OCI-LY1 (cell line): ENCODE measurements around the gene PHLDB3.

Source experiments
- H2AFZ ChIP-seq: fragments of 200-600 bp; sonication (generic), shearing (Covaris generic); 2 replicates; pipeline ENCODE4 v1.6.0; 2014; ENCODE audit warnings: antibody characterized with exemption, mild to moderate bottlenecking, low read length
- H3F3A ChIP-seq: fragments of 200-600 bp; sonication (generic), shearing (Covaris generic); 2 replicates; pipeline ENCODE4 v1.6.0; 2014; ENCODE audit warnings: mild to moderate bottlenecking, antibody characterized with exemption, low read length, moderate library complexity; ENCODE audit not compliant: insufficient read depth
- H3K27ac ChIP-seq: fragments of 200-600 bp; sonication (generic); 2 replicates; pipeline ENCODE4 v1.5.1; 2014; ENCODE audit warnings: low read length, mixed run types, mild to moderate bottlenecking, low read depth; ENCODE audit not compliant: poor library complexity, severe bottlenecking
- H3K27me3 ChIP-seq: fragments of 200-600 bp; sonication (generic); 2 replicates; pipeline ENCODE4 v1.6.0; 2014; ENCODE audit warnings: antibody characterized with exemption, mild to moderate bottlenecking, low read length, moderate library complexity; ENCODE audit not compliant: insufficient read depth
- H3K36me3 ChIP-seq: fragments of 200-600 bp; sonication (generic); 2 replicates; pipeline ENCODE4 v1.6.1; 2014; ENCODE audit warnings: mild to moderate bottlenecking, antibody characterized with exemption, low read length, moderate library complexity, mixed read lengths; ENCODE audit not compliant: insufficient read depth
- H3K4me1 ChIP-seq: fragments of 200-600 bp; sonication (generic); 2 replicates; pipeline ENCODE4 v1.5.1; 2014; ENCODE audit warnings: mild to moderate bottlenecking, low read length, moderate library complexity; ENCODE audit not compliant: insufficient read depth, severe bottlenecking
- H3K4me2 ChIP-seq: fragments of 200-600 bp; sonication (generic), shearing (Covaris generic); 2 replicates; pipeline ENCODE4 v1.6.1; 2014; ENCODE audit warnings: low read length
- H3K4me3 ChIP-seq: fragments of 200-600 bp; sonication (generic); 2 replicates; pipeline ENCODE4 v1.5.1; 2014; ENCODE audit warnings: low read length, low read depth, mild to moderate bottlenecking, mixed read lengths; ENCODE audit not compliant: poor library complexity, severe bottlenecking
- H3K79me2 ChIP-seq: fragments of 200-600 bp; shearing (Covaris generic); 2 replicates; pipeline ENCODE4 v1.6.1; 2016; ENCODE audit warnings: mixed run types, low read length, mixed read lengths; ENCODE audit not compliant: insufficient read depth
- H3K9ac ChIP-seq: fragments of 200-600 bp; sonication (generic), shearing (Covaris generic); 2 replicates; pipeline ENCODE4 v1.6.1; 2014; ENCODE audit warnings: mild to moderate bottlenecking, low read length, mixed read lengths
- H3K9me2 ChIP-seq: fragments of 200-600 bp; sonication (generic), shearing (Covaris generic); 2 replicates; pipeline ENCODE4 v1.6.1; 2014; ENCODE audit warnings: low read depth, mild to moderate bottlenecking, low read length, mixed read lengths
- H3K9me3 ChIP-seq: fragments of 200-600 bp; shearing (Covaris generic); 2 replicates; pipeline ENCODE4 v1.6.1; 2014; ENCODE audit warnings: low read length, mixed read lengths
- H4K20me1 ChIP-seq: fragments of 200-600 bp; sonication (generic), shearing (Covaris generic); 2 replicates; pipeline ENCODE4 v1.6.0; 2016; ENCODE audit warnings: mild to moderate bottlenecking, low read length; ENCODE audit not compliant: insufficient read depth
- EZH2 ChIP-seq: fragments of 200-600 bp; sonication (generic), shearing (Covaris generic); IDR thresholded peaks from 2 replicates; pipeline ENCODE4 v1.8.0; 2017; ENCODE audit warnings: borderline replicate concordance, mixed run types, mild to moderate bottlenecking, antibody characterized with exemption, low read length, moderate library complexity, mixed read lengths
- TF ChIP-seq, protein P1 (sequence below): fragments of 200-600 bp; sonication (generic), shearing (Covaris generic); IDR thresholded peaks from 2 replicates; pipeline ENCODE4 v1.5.1; 2017; ENCODE audit warnings: mild to moderate bottlenecking, antibody characterized with exemption, low read length, moderate library complexity, mixed read lengths

Gene PHLDB3

DNA sequence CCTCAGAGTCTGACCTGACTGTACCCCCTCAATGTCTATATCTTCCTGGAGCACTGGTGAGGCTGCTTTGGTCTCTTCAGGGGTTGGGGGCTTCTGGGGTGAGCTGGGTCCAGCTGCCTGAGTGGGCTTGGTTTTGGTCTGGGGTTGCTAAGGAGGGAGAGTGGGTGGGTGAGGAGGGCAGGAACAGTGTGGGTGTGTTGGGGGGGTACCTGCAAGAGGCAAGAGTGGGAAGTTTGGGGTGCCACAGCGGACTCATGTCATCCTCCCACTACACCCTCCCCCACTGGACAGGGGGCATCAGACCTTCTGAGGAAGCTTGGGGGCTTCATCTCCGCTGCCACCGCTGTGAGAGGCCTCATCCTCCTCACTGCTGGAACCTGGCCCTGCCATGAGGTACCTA lies 42.0 kb upstream of the PHLDB3 start:
- Histone ChIP-seq H3K27ac (no peak overlapping the region), H2AFZ (no peak overlapping the region), H3K9me2 (no peaks in the 10 kb centered on the region), H3F3A (no peaks in the 10 kb centered on the region), H3K27me3 (no peaks in the 10 kb centered on the region), H3K79me2 (no peaks in the 10 kb centered on the region), H3K36me3 (peaks cover 44% of the 10 kb centered on the region), H4K20me1 (no peaks in the 10 kb centered on the region), H3K4me2 (no peak overlapping the region), H3K4me3 (no peak overlapping the region), H3K9ac (no peak overlapping the region), H3K9me3 (no peaks in the 10 kb centered on the region), H3K4me1 (no peaks in the 10 kb centered on the region)
- no peak for TF ChIP-seq EZH2
- TF ChIP-seq, protein P1, sequence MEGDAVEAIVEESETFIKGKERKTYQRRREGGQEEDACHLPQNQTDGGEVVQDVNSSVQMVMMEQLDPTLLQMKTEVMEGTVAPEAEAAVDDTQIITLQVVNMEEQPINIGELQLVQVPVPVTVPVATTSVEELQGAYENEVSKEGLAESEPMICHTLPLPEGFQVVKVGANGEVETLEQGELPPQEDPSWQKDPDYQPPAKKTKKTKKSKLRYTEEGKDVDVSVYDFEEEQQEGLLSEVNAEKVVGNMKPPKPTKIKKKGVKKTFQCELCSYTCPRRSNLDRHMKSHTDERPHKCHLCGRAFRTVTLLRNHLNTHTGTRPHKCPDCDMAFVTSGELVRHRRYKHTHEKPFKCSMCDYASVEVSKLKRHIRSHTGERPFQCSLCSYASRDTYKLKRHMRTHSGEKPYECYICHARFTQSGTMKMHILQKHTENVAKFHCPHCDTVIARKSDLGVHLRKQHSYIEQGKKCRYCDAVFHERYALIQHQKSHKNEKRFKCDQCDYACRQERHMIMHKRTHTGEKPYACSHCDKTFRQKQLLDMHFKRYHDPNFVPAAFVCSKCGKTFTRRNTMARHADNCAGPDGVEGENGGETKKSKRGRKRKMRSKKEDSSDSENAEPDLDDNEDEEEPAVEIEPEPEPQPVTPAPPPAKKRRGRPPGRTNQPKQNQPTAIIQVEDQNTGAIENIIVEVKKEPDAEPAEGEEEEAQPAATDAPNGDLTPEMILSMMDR: no peak

GRCh38 chr19:43545981-43546380 lies 41.4 kb upstream of the PHLDB3 start:
- Histone ChIP-seq H2AFZ (no peak overlapping the region), H3K4me2 (no peak overlapping the region), H3K27ac (no peak overlapping the region), H3K36me3 (peaks cover 40% of the 10 kb centered on the region), H3K9me2 (no peaks in the 10 kb centered on the region), H3K79me2 (no peaks in the 10 kb centered on the region), H3K9ac (no peak overlapping the region), H3K4me1 (no peaks in the 10 kb centered on the region), H3K9me3 (no peaks in the 10 kb centered on the region), H3K27me3 (no peaks in the 10 kb centered on the region), H4K20me1 (no peaks in the 10 kb centered on the region), H3F3A (no peaks in the 10 kb centered on the region), H3K4me3 (no peak overlapping the region)
- TF ChIP-seq, protein P1: no peak
- TF ChIP-seq EZH2: no peak

DNA sequence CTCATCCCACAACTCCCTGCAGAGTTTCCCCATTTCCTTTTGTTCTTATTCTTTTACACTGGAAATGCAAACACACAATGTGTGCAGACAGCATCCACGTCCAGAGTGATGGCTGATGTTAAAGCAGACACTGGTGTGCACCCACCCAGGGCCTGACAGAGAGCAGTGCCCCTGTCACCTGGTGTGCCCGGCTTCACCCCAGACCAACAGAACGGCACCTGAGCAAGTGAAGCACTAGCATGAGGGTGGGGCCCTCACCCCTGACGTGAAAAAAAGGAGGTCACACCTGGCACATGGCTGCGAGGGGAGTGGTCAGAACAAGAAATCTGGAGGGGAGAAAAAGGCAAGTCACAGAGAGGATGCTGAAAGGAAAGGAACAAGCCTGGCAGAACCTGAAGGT lies 40.7 kb upstream of the PHLDB3 start:
- H3K4me3 ChIP-seq: no peak overlapping the region
- no peak overlapping the region for H3K4me2 ChIP-seq
- no peaks in the 10 kb centered on the region for H4K20me1 ChIP-seq
- H3K27ac ChIP-seq: no peak overlapping the region
- no peaks in the 10 kb centered on the region for H3K79me2 ChIP-seq
- H3K36me3 ChIP-seq: peaks cover 40% of the 10 kb centered on the region
- no peak overlapping the region for H2AFZ ChIP-seq
- no peak for TF ChIP-seq EZH2
- TF ChIP-seq, protein P1: no peak
- H3K9me2 ChIP-seq: no peaks in the 10 kb centered on the region
- H3K9me3 ChIP-seq: no peaks in the 10 kb centered on the region
- no peaks in the 10 kb centered on the region for H3K4me1 ChIP-seq
- H3K27me3 ChIP-seq: no peaks in the 10 kb centered on the region
- no peak overlapping the region for H3K9ac ChIP-seq
- H3F3A ChIP-seq: no peaks in the 10 kb centered on the region
